GM19455 (cell line): ENCODE data around the gene SIK3.
A peak's percentile ranks its signal among the peaks of the same experiment; 100 is the strongest.
"Not testable (repeated sequence)": the region's sequence is repeated elsewhere in the genome, so short reads cannot be mapped to it uniquely, and the experiment has no call there.

Experiments
- ATAC-seq: cut with Tn5 transposase; IDR thresholded peaks from one replicate; pipeline ENCODE4 v1.9.1; 2021; ENCODE audit not compliant: unreplicated experiment

The SIK3 gene

DNA sequence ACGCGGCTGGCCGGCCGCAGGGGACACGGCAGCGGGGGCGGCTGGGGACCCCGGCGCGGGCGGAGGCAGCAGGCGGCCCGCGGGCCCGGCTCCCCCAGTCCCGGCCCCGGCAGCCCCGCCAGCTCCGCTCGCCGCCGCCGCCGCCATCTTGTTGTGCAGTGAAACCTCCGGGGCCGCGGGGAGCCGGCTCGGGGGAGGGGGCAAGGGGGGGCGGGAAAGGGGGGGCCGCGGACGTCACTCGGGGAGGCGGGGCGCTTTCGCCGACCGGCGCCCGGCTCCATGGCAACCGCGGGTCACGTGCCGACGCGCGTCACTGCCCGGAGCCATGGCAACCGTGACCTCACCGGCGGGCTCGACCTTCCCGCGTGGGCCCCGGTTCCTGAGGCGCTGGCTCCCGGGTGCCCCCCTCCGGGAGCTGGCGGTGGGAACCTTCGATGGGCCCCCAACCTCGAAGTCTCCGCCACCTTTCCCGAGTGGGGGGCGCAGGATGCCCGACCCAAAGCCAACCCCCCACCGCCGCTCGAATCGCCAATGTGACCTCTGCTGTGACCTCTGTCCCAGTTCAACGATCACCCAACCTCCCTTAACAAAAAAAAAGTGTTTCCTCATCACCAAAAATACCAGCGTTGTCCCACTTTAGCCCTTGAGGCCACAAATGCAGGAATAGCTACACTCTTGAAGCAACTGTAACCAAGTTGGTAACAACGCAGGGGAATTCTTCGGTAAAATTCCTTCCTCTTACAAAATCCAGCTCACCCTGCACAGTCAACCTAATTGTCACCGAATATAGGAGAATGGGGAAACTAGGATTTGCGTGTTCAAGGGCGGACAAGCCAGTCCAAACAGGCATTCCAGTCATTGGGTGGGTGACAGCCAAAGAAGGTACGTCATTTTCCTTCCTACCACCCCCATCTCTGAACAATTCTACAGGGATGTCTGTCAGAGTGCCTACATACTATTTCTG, at the start of gene SIK3:
Gene SIK3, minus strand, starts transcription at position 160 of the 964 bp plus-strand sequence. Its CDS starts 13 bp downstream, at position 147.
- peak; percentile 81 for ATAC-seq

DNA sequence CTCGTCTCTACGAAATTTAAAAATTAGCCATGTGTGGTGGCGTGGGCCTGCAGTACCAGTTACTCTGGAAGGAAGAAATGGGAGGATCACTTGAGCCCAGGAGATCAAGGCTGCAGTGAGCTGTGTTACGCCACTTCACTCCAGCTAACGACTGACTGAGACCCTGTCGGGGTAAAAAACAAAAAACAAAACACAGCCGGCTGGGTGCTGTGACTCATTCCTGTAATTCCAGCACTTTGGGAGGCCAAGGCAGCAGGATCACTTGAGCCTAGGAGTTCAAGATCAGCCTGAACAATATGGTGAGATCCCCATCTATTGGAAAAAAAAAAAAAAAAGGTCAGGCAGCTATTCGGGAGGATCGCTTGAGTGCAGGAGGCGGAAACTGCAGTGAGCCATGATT, 48.3 kb upstream of the SIK3 start:
- no peak for ATAC-seq

- no peak for ATAC-seq
Measured at GRCh38 chr11:117145393-117145761, 47.1 kb upstream of the SIK3 start.

DNA sequence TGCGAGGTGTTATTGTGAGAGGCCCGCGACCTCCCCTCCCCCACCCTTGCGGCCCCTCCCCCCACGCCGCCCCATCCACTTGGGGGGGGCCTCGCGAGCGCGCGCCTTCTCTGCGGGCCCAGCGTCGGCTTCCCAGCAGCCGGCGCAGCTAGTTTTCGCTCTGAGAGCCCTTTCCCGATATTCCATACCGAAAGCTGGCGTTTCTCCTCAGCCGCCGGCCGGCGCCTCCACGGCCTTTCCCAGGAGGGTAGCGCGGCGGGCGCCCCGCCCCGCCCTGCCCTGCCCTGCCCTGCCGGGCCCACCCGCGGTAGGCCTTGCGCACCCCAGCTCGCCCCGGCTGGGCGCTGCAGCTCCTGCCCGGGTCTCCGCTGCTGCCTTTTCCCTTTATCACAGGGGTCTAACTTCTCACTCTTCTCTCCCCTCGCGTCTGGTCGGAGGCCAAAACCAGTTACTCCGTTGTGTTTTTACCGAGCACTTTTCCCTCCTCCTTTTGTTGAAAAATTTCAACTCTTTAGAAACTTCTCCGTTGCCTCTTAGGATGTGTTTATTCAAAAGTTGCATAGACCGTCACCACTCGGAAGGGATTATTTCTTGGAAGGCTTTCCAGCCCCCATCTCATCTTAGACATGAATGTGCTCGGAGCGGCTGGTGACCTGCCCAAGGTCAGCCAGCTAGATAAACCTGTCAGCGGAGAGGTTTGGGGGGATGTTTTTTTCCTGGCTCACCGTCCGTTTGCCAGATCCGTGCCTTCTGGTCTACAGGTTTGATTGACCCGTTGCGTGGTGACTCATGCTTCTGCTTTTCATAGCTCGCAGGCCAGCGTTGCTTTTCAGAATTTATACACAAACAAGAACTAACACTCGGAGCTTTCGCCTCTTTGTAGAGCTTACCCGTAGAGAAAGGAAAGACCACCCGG, 46.5 kb upstream of the SIK3 start:
- peak; percentile 60 for ATAC-seq

DNA sequence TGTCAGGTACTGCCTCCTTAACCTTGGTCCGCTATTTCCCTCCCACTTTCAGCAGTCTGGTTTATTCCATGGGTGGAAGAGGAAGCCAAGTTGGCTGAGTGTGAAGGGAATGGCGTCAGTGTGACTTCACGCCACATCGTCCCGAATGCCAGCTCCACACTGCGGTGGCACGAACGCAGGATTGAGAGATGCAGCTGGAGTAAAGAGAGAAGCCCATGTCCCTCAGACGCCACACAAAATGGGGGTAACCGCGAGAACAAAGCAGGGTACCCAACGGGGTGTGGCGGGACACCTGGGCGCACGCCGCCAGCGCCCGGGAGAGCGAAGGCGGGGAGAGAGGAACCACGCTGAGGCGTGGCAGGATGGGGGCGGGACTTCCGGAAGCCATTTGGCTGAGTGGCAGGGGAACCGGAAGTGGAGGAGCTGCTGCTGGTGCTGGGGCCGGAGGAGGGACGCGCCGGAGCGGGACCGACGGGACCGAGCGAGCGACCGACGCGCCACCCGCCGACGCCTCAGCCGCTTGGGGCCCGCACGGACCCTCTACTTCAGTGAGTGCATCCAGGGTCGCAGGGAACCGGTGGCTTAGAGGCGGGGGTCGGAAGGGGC, 45.7 kb upstream of the SIK3 start, which contains the start of gene PAFAH1B2:
Gene PAFAH1B2, plus strand, starts transcription at position 417 of the 606 bp plus-strand sequence. CDS start 8,161 bp downstream, outside the sequence.
- peak; percentile 97 for ATAC-seq

- no peak for ATAC-seq
Measured at GRCh38 chr11:117143390-117143789, 45.2 kb upstream of the SIK3 start.

DNA sequence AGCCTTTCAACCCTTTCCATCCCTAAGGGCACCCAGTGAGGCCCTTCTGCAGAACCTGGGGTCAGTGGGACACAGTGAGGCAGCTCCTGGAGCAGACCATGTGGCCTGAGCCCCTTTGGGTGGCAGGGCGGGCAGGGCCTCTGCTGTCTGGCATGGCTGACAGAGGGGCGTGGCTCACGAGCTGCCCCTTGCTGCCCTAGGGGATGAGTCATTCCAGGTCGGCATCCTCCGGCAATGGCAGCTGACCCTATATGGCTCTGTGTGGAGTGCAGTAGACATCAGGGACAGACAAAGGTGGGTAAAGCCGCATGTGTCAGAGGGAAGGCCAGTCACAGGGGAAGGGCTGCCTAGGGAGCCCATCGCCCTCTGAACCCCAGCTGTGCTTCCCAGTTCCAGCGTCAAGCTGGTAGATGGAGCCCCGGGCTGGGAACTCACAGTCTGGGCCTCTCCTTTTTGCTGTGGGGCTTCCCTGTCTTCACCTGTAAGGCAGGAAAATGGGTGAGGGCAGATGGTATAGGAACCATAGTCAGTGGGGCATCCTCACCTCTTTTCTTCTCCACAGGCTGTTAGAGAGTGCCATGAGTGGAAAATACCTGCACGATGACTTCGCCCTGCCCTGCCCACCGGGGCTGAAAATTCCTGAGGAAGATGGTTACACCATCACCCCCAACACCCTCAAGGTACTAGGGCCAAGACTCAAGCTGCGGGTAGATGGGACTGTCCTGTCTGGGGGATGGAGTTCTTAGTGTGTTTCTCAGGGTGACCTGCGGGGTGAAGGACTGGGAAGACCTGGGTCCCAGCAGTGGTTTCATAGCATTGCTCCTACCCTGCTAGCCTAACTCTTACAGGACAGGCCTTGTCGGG, 39.2 kb upstream of the SIK3 start:
- not testable (repeated sequence) for ATAC-seq

- ATAC-seq: not testable (repeated sequence)
Measured at GRCh38 chr11:117134979-117135378, 36.8 kb upstream of the SIK3 start.

DNA sequence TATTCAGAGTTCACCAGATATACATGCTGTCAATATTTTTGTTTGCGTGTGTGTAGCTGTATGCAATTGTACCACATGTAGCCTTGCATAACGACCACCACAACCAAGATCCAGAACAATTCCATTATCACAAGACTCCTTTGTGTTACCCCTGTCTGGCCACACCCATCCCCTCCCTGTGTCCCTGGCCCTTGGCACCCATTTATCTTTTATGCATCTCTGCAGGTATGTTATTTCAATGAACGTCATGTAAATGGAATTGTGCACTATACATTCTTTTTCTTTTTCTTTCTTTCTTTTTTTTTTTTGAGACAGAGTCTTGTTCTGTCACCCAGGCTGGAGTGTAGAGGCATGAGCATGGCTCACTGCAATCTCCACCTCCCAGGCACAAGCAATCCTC, 36.2 kb upstream of the SIK3 start:
- no peak for ATAC-seq

DNA sequence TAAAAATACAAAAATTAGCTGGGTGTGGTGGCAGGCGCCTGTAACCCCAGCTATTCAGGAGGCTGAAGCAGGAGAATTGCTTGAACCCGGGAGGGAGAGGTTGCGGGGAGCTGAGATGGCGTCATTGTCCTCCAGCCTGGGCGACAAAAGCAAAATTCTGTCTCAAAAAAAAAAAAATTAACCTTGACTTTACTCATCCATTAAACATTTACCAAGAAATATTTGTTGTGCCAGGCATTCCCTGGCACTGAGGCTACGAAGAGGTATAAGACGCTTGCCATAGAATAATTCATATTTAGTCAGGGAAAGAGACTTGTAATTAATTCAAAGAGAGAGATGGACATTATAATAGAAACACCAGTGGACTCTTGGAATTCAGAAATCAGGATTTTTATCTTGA, 32.7 kb upstream of the SIK3 start:
- no peak for ATAC-seq

- ATAC-seq: not testable (repeated sequence)
Measured at GRCh38 chr11:117130396-117130795, 32.2 kb upstream of the SIK3 start.

GRCh38 chr11:117128289-117128688, 30.1 kb upstream of the SIK3 start:
- no peak for ATAC-seq

GRCh38 chr11:117127171-117127901, 29.1 kb upstream of the SIK3 start:
- ATAC-seq: no peak

DNA sequence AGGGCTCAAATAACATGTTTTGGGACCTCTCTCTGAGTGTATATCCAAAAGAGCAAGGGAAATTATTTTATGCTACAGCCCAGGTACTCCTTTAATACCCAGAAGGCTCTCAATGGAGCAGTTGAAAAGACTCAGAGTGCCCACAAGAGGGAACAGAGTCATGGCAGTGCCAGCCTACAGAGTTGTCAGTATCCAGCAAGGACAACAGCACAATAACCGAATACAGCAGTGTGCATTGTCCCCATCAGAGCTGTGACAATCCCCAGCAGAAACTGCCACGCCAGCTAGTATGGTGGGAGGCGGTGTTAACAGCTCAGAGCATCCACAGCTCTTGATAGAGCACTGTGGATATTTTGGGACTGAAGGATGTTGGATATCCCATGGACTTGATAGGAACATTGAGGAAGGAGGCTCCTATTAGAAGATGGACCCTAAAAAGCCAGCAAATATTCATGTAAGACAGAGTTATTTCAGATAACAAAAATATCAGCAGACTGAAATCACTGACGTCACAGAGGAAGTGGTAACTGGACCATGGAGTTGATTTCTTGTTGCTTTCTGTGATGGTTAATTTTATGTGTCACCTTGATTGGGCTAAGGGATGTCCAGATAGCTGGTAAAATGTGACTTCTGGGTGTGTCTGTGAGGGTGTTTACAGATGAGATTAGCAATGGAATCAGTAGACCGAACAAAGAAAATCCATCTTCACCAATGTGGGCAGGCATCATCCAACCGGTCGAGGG, 28.2 kb upstream of the SIK3 start:
- ATAC-seq: no peak

DNA sequence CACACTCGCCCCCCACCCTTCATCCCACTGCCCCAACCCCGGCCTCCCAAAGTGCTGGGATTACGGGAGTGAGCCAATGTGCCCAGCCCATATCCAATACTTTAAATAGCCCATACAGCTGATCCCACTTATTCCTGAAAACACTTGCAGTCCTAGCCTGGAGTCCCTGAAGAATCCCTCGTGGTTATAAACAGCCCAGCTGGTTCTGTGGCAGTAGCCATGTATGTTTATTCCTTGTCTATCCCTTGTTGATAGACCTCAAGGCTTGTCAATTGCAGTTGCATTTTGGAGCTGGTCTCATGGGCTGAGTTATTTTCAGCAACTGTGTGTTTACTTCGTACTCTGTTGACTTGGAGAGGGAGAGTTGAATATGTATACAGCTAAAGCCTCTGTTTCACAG, 24.3 kb upstream of the SIK3 start:
- no peak for ATAC-seq

GRCh38 chr11:117121176-117121575, 22.9 kb upstream of the SIK3 start:
- ATAC-seq: no peak

- ATAC-seq: no peak
Measured at GRCh38 chr11:117117681-117118080, 19.5 kb upstream of the SIK3 start.

- ATAC-seq: not testable (repeated sequence)
Measured at GRCh38 chr11:117112939-117113338, 14.7 kb upstream of the SIK3 start.

DNA sequence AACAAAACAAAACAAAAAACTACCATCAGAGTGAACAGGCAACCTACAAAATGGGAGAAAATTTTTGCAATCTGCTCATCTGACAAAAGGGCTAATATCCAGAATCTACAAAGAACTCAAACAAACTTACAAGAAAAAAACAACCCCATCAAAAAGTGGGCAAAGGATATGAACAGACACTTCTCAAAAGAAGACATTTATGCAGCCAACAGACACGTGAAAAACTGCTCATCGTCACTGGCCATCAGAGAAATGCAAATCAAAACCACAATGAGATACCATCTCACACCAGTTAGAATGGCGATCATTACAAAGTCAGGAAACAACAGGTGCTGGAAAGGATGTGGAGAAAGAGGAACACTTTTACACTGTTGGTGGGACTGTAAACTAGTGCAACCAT, 14.3 kb upstream of the SIK3 start:
- not testable (repeated sequence) for ATAC-seq
